ENCODE measurements around the gene NPR2.

The NPR2 gene

GRCh38 chr9:35822926-35823325, 31.5 kb downstream of the NPR2 start:
- no peak for DNase-seq
- intact Hi-C loops (cut with DNase I) = no loop called here

GRCh38 chr9:35826071-35826701, 34.8 kb downstream of the NPR2 start:
- intact Hi-C loops (cut with DNase I) = no loop called here
- DNase-seq = peak in 15 of 42 donors; percentile 8 to 62 (median 39)

- no peak for DNase-seq
- intact Hi-C loops (cut with DNase I) = no loop called here
Measured at GRCh38 chr9:35827486-35827885, 36.1 kb downstream of the NPR2 start.

GRCh38 chr9:35828716-35829083, 37.3 kb downstream of the NPR2 start, which contains the start of gene FAM221B:
Gene FAM221B, minus strand, starts transcription at chr9:35828732. Its CDS starts 2,571 bp downstream, at chr9:35826161.
- DNase-seq = peak in 19 of 42 donors; percentile 12 to 49 (median 27)
- intact Hi-C loops (cut with DNase I) = no loop called here

- peak; percentile 94 to 99 (median 97) for DNase-seq
- intact Hi-C loops (cut with DNase I) = no loop called here
Measured at GRCh38 chr9:35829084-35829763, 37.8 kb downstream of the NPR2 start, which contains the start of gene TMEM8B. Gene TMEM8B, plus strand, starts transcription at chr9:35829228. Its CDS starts 220 bp downstream, at chr9:35829448.

GRCh38 chr9:35829764-35830096, 38.3 kb downstream of the NPR2 start:
- peak in 6 of 42 donors; percentile 17 to 43 (median 28) for DNase-seq
- intact Hi-C loops (cut with DNase I) = no loop called here

- no peak for DNase-seq
- intact Hi-C loops (cut with DNase I) = no loop called here
Measured at GRCh38 chr9:35831040-35831439, 39.6 kb downstream of the NPR2 start.

GRCh38 chr9:35832814-35833213, 41.4 kb downstream of the NPR2 start:
- intact Hi-C loops (cut with DNase I) = no loop called here
- no peak for DNase-seq

- DNase-seq = no peak
- intact Hi-C loops (cut with DNase I) = no loop called here
Measured at GRCh38 chr9:35834260-35835215, 43.1 kb downstream of the NPR2 start.

GRCh38 chr9:35835216-35835632, 43.8 kb downstream of the NPR2 start:
- intact Hi-C loops (cut with DNase I) = no loop called here
- no peak for DNase-seq

GRCh38 chr9:35835766-35836165, 44.4 kb downstream of the NPR2 start:
- intact Hi-C loops (cut with DNase I) = no loop called here
- DNase-seq = no peak

- intact Hi-C loops (cut with DNase I) = no loop called here
- DNase-seq = no peak
Measured at GRCh38 chr9:35836595-35836994, 45.2 kb downstream of the NPR2 start.

- intact Hi-C loops (cut with DNase I) = no loop called here
- DNase-seq = no peak
Measured at GRCh38 chr9:35839926-35840325, 48.5 kb downstream of the NPR2 start.

- DNase-seq = no peak
- intact Hi-C loops (cut with DNase I) = no loop called here
Measured at GRCh38 chr9:35840881-35841644, 49.7 kb downstream of the NPR2 start.

GRCh38 chr9:35841645-35841900, 50.2 kb downstream of the NPR2 start:
- intact Hi-C loops (cut with DNase I) = no loop called here
- no peak for DNase-seq

- intact Hi-C loops (cut with DNase I) = no loop called here
- no peak for DNase-seq
Measured at GRCh38 chr9:35842020-35842745, 50.8 kb downstream of the NPR2 start.

GRCh38 chr9:35842795-35843194, 51.4 kb downstream of the NPR2 start:
- intact Hi-C loops (cut with DNase I) = no loop called here
- DNase-seq = no peak

GRCh38 chr9:35844628-35845270, 53.4 kb downstream of the NPR2 start:
- intact Hi-C loops (cut with DNase I) = no loop called here
- peak in 7 of 42 donors; percentile 21 to 55 (median 34) for DNase-seq
